ENCODE data around the gene DERL3.
A peak's percentile ranks its signal among the peaks of the same experiment; 100 is the strongest.

Gene DERL3

GRCh38 chr22:23856721-23857605 lies 18.2 kb upstream of the DERL3 start:
- H3K4me3 ChIP-seq (ENCODE audit: low read depth, low read length), result peak overlapping the region; percentile 63
- TF ChIP-seq CTCF (IDR thresholded peaks at IDR 0.05; ENCODE audit: borderline replicate concordance, insufficient read depth, low read depth, low read length), result peak; percentile 18; the same call in 1 of the 2 replicates

DNA sequence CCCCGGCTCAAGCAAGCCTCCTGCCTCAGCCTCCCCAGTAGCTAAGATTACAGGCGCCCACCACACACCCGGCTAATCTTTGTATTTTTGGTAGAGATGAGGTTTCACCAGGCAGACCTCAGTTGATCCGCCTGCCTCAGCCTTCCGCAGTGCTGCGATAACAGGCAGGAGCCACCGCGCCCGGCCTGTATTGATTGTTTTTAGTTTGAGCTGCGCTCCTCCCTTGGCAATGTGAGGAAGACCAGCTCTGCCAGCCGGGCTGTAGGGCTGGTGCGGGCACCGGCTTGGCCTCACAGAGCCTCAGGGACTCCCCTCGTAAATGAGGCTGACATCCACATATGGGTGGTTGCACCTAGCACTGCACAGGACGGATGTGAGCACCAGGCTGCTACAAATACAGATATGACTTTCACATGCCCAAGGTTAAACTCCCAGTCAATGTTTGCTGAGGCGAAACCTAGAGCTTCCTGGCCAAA lies 11.4 kb upstream of the DERL3 start:
- no peak overlapping the region for H3K4me3 ChIP-seq (ENCODE audit: low read depth, low read length)
- no peak for TF ChIP-seq CTCF (IDR thresholded peaks at IDR 0.05; ENCODE audit: borderline replicate concordance, insufficient read depth, low read depth, low read length)

- TF ChIP-seq CTCF (IDR thresholded peaks at IDR 0.05; ENCODE audit: borderline replicate concordance, insufficient read depth, low read depth, low read length), result peak; percentile 97
- H3K4me3 ChIP-seq (ENCODE audit: low read depth, low read length), result no peak overlapping the region
Observed at GRCh38 chr22:23849009-23850006, 10.5 kb upstream of the DERL3 start.

DNA sequence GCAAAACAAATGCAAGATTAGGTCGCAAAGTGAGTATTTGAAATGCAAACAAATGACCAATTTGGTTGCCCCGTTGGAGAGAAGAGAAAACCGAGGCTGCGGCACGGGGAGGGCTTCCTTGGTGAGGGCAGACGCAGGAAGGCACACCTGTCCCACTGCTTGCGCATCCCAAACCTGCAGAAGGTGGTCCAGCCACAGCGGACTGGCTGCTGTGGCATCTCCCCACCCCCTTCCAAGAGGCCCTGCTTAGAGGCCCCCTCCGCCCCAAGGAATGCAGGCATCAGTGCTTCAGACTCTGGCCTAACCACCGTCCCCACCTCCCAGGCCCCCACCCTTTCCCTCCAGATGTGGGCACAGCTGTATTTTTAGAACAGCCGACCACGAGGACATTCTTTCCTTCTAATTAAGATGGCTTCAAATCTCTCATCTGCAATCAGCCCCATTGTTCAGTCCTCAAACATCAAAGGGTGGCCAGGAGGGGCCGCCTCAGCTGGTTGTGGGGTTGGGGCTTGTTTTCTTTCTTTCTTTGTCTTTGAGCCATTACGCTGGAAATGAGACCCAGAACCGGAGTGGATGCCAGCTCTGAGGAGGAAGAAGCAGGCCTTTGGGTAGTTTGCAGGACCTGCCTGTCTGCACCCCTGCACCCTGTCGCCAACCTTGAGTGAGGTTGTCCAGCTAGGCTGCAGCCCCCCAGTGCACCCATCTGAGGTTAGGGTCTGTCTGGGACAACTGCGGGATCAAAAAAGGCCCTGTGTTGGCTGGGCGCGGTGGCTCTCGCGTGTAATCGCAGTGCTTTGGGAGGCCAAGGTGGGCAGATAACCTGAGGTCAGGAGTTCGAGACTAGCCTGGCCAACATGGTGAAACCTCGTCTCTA lies 9.4 kb upstream of the DERL3 start:
- H3K4me3 ChIP-seq (ENCODE audit: low read depth, low read length), result no peak overlapping the region
- TF ChIP-seq CTCF (IDR thresholded peaks at IDR 0.05; ENCODE audit: borderline replicate concordance, insufficient read depth, low read depth, low read length), result no peak

- no peak overlapping the region for H3K4me3 ChIP-seq (ENCODE audit: low read depth, low read length)
Observed at GRCh38 chr22:23847310-23847920, 8.6 kb upstream of the DERL3 start.

More at GRCh38 chr22:23847310-23847920, 8.6 kb upstream of the DERL3 start:
- no peak for TF ChIP-seq CTCF (IDR thresholded peaks at IDR 0.05; ENCODE audit: borderline replicate concordance, insufficient read depth, low read depth, low read length)

All from GM12875 (cell line).